Measurements from ENCODE around the gene MSX1. TPM values are rescaled to one million over a fixed set of nuclear protein-coding genes. Genes with fewer than 3 reads are reported as not detected.

MSX1 gene
- total RNA-seq, 1 experiment from 2014 or later: 0.03 TPM

DNA sequence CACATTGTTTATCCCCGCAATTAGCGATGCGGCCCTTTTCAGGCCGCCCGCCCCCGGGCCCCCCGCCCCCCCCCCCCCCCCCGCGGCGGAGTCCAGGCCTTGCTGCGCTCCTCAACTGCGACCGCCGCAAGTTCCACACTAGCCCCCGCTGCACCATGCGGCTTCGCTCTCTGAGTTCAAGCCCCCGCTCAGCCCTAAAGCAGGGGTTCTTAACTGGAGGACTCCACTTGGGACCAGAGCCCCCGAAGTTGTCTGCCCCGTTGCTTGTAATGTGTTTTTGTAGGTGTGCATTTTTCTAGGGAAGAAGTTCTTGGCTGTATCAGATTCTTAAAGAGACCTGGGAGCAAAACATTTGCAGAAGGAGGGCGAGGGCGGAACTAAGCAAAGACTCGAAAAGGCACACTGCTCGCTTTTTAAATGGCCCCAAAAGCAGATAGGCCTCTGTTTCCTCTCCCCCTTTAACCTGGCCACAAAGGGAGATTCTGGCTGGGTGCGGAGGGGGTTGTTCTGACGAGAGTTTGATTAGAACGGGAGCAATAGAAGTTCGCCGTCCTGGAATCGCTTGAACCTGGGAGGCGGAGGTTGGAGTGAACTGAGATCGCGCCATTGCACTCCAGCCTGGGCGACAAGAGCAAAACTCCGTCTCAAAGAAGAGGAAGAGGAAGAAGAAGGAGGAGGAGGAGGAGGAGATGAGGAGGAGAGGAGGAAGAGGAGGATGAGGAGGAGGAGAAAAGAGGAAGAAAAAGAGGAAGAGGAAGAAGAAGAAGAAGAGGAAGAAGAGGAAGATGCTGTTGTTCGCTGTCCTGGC lies 2.3 kb upstream of the MSX1 start:
- no peak for DNase-seq (ENCODE audit: low spot score)

DNA sequence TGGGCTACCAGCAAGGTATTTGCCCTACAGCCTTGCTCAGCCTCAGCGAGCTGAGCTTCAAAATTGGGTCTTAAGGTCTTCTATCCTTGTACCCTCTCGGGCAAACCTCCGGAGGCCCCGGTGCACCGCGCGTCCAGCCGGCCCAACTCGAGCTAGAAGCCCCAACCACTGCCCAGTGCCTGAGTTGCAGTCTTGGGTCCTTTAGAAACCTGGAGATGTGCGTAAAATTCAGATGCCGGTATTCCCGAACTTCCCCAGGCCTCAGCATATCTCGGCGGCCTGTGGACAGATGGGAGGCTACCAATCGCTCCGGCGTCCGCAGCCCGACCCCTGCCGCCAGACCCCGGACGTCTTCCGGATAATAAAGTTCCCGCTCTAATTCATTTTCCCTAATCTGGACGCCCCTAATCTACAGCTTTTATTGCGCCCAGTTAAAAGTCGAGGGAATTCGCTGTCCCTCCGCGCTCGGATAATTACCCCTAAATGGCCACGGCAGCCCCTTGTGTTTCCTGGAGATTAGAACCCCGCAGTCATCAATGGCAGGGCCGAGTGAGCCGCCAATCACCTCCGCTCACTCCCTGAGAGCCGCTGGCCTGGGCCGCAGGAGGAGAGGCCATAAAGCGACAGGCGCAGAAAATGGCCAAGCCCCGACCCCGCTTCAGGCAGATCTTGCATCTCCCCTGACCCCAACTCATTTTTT lies 1.5 kb upstream of the MSX1 start:
- DNase-seq (ENCODE audit: low spot score): no peak

- no peak for DNase-seq (ENCODE audit: low spot score)
Observed at GRCh38 chr4:4858527-4859324, 739 bp upstream of the MSX1 start.

DNA sequence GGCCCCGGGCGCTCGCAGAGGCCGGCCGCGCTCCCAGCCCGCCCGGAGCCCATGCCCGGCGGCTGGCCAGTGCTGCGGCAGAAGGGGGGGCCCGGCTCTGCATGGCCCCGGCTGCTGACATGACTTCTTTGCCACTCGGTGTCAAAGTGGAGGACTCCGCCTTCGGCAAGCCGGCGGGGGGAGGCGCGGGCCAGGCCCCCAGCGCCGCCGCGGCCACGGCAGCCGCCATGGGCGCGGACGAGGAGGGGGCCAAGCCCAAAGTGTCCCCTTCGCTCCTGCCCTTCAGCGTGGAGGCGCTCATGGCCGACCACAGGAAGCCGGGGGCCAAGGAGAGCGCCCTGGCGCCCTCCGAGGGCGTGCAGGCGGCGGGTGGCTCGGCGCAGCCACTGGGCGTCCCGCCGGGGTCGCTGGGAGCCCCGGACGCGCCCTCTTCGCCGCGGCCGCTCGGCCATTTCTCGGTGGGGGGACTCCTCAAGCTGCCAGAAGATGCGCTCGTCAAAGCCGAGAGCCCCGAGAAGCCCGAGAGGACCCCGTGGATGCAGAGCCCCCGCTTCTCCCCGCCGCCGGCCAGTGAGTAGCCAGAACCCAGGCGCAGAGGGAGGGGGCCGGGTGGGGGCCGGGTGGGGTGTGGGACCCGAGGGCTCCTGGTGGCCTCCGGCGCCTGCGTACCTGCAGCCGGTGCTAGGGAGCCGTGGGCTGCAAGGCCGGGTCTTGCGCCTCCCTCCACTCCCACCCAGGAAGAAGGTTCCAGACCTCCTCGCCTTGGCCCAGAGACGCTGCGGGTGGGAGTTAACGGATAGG lies 534 bp downstream of the MSX1 start:
- no peak for DNase-seq (ENCODE audit: low spot score)

- no peak for DNase-seq (ENCODE audit: low spot score)
Observed at GRCh38 chr4:4860600-4861389, 1.3 kb downstream of the MSX1 start.

DNA sequence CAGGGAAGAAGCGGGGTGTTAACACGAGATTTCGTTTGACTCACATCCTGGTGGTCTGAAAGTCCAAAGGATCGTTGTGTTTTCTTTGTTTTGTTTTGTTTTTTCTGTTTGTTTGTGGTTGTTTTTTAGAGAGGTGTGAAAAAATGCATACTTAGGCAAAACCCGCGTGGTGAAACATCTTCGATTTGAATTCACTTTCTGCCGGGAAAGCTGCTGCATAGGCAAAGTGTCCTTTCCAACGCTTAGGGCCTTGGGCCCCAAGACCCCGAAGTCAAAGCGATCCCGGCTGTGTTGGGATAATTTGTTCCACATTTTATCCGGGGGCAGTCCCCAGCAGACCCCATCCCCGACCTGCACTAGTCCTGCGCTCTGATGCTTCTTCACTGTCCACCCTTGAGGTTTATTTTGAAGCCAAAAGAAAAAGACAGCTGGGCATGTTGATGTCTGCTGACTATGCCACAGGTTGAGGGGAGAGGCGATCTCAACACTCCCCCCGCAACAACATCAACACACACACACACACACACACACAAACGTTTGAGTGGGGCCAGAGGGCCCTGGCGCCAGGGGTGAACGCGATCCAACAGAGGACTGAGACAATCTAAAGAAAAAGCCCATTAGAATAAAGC lies 2.0 kb downstream of the MSX1 start:
- no peak for DNase-seq (ENCODE audit: low spot score)

- DNase-seq (ENCODE audit: low spot score): no peak
Observed at GRCh38 chr4:4862071-4862551, 2.6 kb downstream of the MSX1 start.

DNA sequence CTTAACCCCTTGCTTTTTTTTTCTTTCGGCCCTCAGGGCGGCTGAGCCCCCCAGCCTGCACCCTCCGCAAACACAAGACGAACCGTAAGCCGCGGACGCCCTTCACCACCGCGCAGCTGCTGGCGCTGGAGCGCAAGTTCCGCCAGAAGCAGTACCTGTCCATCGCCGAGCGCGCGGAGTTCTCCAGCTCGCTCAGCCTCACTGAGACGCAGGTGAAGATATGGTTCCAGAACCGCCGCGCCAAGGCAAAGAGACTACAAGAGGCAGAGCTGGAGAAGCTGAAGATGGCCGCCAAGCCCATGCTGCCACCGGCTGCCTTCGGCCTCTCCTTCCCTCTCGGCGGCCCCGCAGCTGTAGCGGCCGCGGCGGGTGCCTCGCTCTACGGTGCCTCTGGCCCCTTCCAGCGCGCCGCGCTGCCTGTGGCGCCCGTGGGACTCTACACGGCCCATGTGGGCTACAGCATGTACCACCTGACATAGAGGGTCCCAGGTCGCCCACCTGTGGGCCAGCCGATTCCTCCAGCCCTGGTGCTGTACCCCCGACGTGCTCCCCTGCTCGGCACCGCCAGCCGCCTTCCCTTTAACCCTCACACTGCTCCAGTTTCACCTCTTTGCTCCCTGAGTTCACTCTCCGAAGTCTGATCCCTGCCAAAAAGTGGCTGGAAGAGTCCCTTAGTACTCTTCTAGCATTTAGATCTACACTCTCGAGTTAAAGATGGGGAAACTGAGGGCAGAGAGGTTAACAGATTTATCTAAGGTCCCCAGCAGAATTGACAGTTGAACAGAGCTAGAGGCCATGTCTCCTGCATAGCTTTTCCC lies 3.4 kb downstream of the MSX1 start:
- no peak for DNase-seq (ENCODE audit: low spot score)

GRCh38 chr4:4864443-4864939 lies 5.0 kb downstream of the MSX1 start:
- DNase-seq (ENCODE audit: low spot score): no peak

DNA sequence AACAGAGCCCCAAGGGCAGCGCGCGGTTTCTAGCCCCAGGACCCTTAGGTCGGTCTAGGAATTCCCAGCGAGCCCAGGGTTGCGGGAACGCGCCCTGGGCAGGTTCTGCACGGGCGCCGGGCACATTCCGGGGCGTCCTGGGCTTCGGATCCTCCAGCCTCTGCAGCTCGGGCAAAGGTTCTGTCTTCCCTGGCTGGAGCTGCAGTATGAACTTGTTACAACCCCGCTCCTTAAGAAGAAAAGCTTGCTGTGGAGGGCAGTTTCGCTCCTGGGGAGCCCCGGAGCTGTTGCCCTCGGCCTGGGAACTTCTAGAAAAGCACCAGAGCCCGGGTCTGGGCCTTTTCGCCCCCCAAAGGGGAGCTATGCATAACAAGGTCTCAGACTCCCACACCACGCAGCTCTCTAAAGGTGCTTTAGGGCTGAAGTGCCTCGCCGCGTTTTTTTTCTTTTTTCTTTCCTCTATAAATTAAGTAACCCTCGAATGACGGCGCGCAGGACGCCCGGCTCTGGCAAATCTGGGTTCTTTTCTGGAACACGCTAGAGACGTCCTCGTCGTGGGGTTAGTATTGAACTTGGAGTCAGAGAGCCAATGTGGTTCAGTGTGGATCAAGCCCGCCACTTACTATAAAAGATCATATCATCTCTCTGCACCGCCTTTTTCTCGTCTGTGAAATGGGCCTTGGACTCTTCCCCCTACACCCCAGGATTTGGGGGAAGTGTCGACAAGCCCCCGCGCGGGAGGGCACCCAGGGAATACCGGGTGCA lies 5.7 kb downstream of the MSX1 start:
- DNase-seq (ENCODE audit: low spot score): no peak

DNA sequence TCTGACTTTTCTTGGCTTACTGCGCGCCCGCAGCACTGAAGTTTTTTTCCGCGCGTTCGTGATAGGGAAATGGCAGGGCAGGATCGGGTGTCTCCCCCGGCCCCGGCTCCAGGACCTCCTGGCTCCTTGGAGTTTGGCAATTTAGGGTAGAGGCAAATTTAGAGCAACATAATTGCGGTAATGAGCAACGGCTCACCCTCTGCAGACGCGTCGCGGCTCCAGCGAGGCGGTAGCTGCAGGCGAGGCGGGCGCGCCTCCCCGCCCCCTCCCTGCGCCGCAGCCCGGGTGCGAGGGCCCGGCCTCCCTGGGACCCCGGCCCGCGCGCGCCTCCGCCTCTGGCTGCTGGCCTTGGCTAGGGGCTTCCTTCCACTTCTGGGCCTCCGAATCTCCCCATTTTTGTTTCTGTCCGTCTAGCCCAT lies 6.2 kb downstream of the MSX1 start:
- DNase-seq (ENCODE audit: low spot score): no peak

GRCh38 chr4:4866124-4866865 lies 6.8 kb downstream of the MSX1 start:
- no peak for DNase-seq (ENCODE audit: low spot score)

GRCh38 chr4:4866866-4867374 lies 7.5 kb downstream of the MSX1 start:
- no peak for DNase-seq (ENCODE audit: low spot score)

GRCh38 chr4:4867375-4868039 lies 8.0 kb downstream of the MSX1 start:
- DNase-seq (ENCODE audit: low spot score): no peak

DNA sequence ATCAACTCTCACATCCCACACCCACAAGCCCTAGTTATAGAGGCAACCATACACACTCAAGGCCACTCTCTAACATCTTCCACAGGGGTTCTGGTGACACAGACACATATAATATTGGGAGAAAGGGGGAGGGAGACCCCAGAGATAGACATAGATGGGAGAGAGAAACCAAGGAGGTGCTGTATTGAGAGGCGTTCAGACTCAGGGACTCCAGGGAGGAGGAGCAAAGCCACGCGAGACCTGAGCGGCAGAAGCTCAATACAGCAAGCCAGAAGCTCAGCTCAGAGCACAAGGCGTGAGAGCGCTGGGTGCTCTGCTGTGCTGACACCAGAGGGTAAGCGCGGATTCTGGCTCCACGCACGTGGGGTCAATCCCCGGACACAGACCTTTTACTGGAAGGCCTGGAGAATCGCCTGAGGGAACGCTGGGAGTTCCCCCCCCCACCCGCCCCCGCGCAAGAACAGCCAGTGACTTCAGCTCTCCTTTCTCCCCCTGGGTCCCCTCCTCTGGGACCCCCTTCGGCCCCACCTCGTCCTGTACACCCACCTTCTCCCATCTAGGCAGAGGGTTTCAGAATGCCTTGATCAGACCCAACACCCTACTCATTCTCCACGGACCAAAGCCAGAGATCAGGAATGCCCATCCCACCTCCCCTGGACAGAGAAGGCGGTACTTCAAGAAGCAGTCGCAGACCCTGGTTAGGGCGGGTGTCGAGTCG lies 8.7 kb downstream of the MSX1 start:
- DNase-seq (ENCODE audit: low spot score): no peak
